Hepatocyte (in vitro differentiated cells): ENCODE results near the gene KSR1. TPM values are rescaled to one million over a fixed set of nuclear protein-coding genes. Genes with fewer than 3 reads are reported as not detected.

Source experiments
- DNase-seq: peaks from one replicate; pipeline ENCODE4 v3.0.0-alpha.2; 2016; ENCODE audit warnings: low spot score
- H2AFZ ChIP-seq: fragments of 200-600 bp; sonication (generic); 2 replicates; pipeline ENCODE4 v1.6.0; 2016; ENCODE audit warnings: antibody characterized with exemption, mild to moderate bottlenecking
- H3K27ac ChIP-seq: fragments of 200-600 bp; sonication (generic); 2 replicates; pipeline ENCODE4 v1.5.1; 2016; ENCODE audit warnings: mild to moderate bottlenecking
- H3K27me3 ChIP-seq: fragments of 200-600 bp; sonication (generic); 2 replicates; pipeline ENCODE4 v1.6.1; 2016
- H3K36me3 ChIP-seq: fragments of 200-600 bp; sonication (generic); replicated peaks from 2 replicates; pipeline ENCODE4 v1.5.1; 2016; ENCODE audit warnings: low read depth; ENCODE audit not compliant: insufficient read depth
- H3K4me1 ChIP-seq: fragments of 200-600 bp; sonication (generic); 2 replicates; pipeline ENCODE4 v1.5.1; 2016; ENCODE audit warnings: mild to moderate bottlenecking, moderate library complexity; ENCODE audit not compliant: insufficient read depth
- H3K4me2 ChIP-seq: fragments of 200-600 bp; sonication (generic); 2 replicates; pipeline ENCODE4 v1.6.0; 2016
- H3K4me3 ChIP-seq: fragments of 200-600 bp; sonication (generic); 2 replicates; pipeline ENCODE4 v1.5.1; 2016; ENCODE audit warnings: mild to moderate bottlenecking
- H3K79me2 ChIP-seq: fragments of 200-600 bp; sonication (generic); 2 replicates; pipeline ENCODE4 v1.6.0; 2017; ENCODE audit warnings: mild to moderate bottlenecking
- H3K9me2 ChIP-seq: fragments of 200-600 bp; sonication (generic); replicated peaks from 2 replicates; pipeline ENCODE4 v1.6.0; 2017; ENCODE audit warnings: mild to moderate bottlenecking; ENCODE audit not compliant: insufficient read depth
- H3K9me3 ChIP-seq: fragments of 200-600 bp; sonication (generic); 2 replicates; pipeline ENCODE4 v1.5.1; 2016; ENCODE audit warnings: low read depth, mild to moderate bottlenecking
- H4K20me1 ChIP-seq: fragments of 200-600 bp; sonication (generic); 2 replicates; pipeline ENCODE4 v1.6.0; 2016; ENCODE audit warnings: mild to moderate bottlenecking; ENCODE audit not compliant: insufficient read depth, poor library complexity, severe bottlenecking
- EZH2 ChIP-seq: fragments of 200-600 bp; sonication (generic); IDR thresholded peaks from 2 replicates; pipeline ENCODE4 v1.6.1; 2016; ENCODE audit warnings: antibody characterized with exemption, mild to moderate bottlenecking, borderline replicate concordance
- EZH2phosphoT487 ChIP-seq: fragments of 200-600 bp; sonication (generic); IDR thresholded peaks from one replicate; pipeline ENCODE4 v1.6.1; 2018; ENCODE audit warnings: antibody characterized with exemption, mild to moderate bottlenecking, low read depth, moderate library complexity; ENCODE audit not compliant: unreplicated experiment, severe bottlenecking
- WGBS: methylation state at CpG from one replicate; pipeline ENCODE4 v1.1.6; 2016; ENCODE audit warnings: low lambda C conversion rate; ENCODE audit errors: missing lambda C conversion rate; 5-methylcytosine and 5-hydroxymethylcytosine counted together
- polyA plus RNA-seq: library from polyadenylated mRNA; unstranded; fragments of >200 nt; fragmentation: Nextera tagmentation; extraction: Ambion mirVana; gene quantifications from 2 replicates; pipeline ENCODE4 v1.2.1, GENCODE V29; 2016
- total RNA-seq: library from RNA; depleted of rRNA; stranded (reverse); fragments of >200 nt; gene quantifications from 2 replicates; pipeline ENCODE4 v1.2.3, GENCODE V29; 2014
- TF ChIP-seq, protein P1 (sequence below): fragments of 200-600 bp; sonication (generic); IDR thresholded peaks from 2 replicates; pipeline ENCODE4 v1.5.1; 2016; ENCODE audit warnings: antibody characterized with exemption, mild to moderate bottlenecking; ENCODE audit not compliant: poor library complexity

Gene KSR1
- total and polyA plus RNA-seq, 2 experiments from 2014 or later: 16.2 to 32.6 TPM

DNA sequence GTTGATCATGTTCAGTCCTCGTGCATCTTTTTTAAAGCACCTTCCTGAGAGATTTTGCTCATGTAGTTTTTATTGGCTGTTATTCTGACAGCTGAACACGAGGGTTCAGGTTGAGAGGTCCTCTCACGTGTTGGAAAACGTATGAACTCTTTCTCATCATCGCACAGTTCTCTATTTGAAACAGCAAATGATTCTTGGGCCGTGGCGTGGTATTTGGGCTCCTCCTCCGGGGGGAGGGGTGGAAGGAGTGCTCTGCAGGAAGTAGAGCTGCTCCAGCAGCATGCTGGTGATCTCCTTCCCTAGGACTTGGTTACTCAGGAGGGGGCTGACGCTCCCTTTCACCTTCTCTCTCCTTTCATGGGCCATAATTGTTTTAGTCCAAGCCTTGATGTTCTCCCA lies 70.4 kb downstream of the KSR1 start:
- Histone ChIP-seq H3K4me3 (no peak overlapping the region), H3K79me2 (peaks cover 78% of the 10 kb centered on the region), H3K9me2 (no peaks in the 10 kb centered on the region), H3K27ac (peak overlapping the region; percentile 55), H3K4me2 (peak overlapping the region; percentile 26), H3K9me3 (no peaks in the 10 kb centered on the region), H3K36me3 (no peaks in the 10 kb centered on the region), H3K4me1 (peaks cover 39% of the 10 kb centered on the region), H2AFZ (no peak overlapping the region), H4K20me1 (no peaks in the 10 kb centered on the region), H3K27me3 (no peaks in the 10 kb centered on the region)
- TF ChIP-seq, protein P1, sequence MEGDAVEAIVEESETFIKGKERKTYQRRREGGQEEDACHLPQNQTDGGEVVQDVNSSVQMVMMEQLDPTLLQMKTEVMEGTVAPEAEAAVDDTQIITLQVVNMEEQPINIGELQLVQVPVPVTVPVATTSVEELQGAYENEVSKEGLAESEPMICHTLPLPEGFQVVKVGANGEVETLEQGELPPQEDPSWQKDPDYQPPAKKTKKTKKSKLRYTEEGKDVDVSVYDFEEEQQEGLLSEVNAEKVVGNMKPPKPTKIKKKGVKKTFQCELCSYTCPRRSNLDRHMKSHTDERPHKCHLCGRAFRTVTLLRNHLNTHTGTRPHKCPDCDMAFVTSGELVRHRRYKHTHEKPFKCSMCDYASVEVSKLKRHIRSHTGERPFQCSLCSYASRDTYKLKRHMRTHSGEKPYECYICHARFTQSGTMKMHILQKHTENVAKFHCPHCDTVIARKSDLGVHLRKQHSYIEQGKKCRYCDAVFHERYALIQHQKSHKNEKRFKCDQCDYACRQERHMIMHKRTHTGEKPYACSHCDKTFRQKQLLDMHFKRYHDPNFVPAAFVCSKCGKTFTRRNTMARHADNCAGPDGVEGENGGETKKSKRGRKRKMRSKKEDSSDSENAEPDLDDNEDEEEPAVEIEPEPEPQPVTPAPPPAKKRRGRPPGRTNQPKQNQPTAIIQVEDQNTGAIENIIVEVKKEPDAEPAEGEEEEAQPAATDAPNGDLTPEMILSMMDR: no peak
- no peak for TF ChIP-seq EZH2phosphoT487
- no peak for TF ChIP-seq EZH2
- DNase-seq: peak; percentile 67
- 20% methylated on average over 9 of the region's 9 CpGs for WGBS

DNA sequence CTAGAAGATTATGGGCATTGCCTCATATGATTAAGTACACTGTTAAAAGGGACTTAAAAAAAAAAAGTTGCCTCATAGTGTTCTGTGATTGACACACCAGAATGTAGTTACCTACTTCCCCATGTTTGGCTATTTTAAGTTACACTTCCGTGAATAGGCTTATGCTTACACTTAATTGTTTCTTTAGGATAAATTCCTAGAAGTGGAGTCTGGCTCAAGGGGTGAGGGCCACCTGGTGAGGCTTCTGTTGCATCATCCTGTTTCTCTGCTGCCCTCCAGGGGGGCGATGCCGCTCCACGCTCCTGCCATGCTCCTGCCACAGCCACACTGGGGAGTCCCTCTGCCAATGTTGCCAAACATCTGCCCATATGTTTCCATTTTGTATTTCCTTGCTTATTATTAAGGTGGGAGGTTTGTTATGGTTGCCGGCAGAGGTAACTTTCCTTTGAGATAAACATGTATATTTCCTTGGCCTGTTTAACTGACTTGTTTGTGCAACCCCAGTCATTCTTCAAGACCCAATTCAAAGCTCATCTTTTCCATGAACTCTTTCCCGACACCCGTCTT lies 73.1 kb downstream of the KSR1 start:
- Histone ChIP-seq H3K79me2 (peaks cover 81% of the 10 kb centered on the region), H3K4me1 (peaks cover 49% of the 10 kb centered on the region), H3K9me3 (no peaks in the 10 kb centered on the region), H3K4me3 (no peak overlapping the region), H4K20me1 (no peaks in the 10 kb centered on the region), H2AFZ (no peak overlapping the region), H3K4me2 (no peak overlapping the region), H3K27me3 (no peaks in the 10 kb centered on the region), H3K9me2 (no peaks in the 10 kb centered on the region), H3K27ac (peak overlapping the region; percentile 82), H3K36me3 (no peaks in the 10 kb centered on the region)
- no peak for DNase-seq
- 74% methylated on average over 7 of the region's 7 CpGs for WGBS
- TF ChIP-seq, protein P1: no peak
- TF ChIP-seq EZH2phosphoT487: no peak

GRCh38 chr17:27530764-27531391 lies 74.6 kb downstream of the KSR1 start:
- 64% methylated on average over 12 of the region's 12 CpGs for WGBS
- TF ChIP-seq EZH2 (no peak), EZH2phosphoT487 (no peak)
- TF ChIP-seq, protein P1: no peak
- Histone ChIP-seq H3K4me3 (no peak overlapping the region), H3K27me3 (no peaks in the 10 kb centered on the region), H3K27ac (peak overlapping the region; percentile 82), H3K79me2 (peaks cover 76% of the 10 kb centered on the region), H2AFZ (no peak overlapping the region), H3K36me3 (no peaks in the 10 kb centered on the region), H3K9me2 (no peaks in the 10 kb centered on the region), H3K4me1 (peaks cover 57% of the 10 kb centered on the region), H4K20me1 (peaks cover 5% of the 10 kb centered on the region), H3K4me2 (peak overlapping the region; percentile 22), H3K9me3 (no peaks in the 10 kb centered on the region)
- DNase-seq: peak; percentile 44
